Adipose tissue (tissue), 3 donors: ENCODE measurements around the gene USP26. TPM values are rescaled to one million over a fixed set of nuclear protein-coding genes. Genes with fewer than 3 reads are reported as not detected.
"Not testable (repeated sequence)": the region's sequence is repeated elsewhere in the genome, so short reads cannot be mapped to it uniquely, and the experiment has no call there.

ENCODE experiments used
- H3K27ac ChIP-seq: one replicate; pipeline ENCODE4 v1.5.1; 2013; ENCODE audit warnings: low read depth, low read length
- WGBS, 3 donors: extraction: QIAGEN DNeasy Blood & Tissue Kit; methylation state at CpG; one replicate each; pipeline ENCODE4 v1.1.7; 2013; 5-methylcytosine and 5-hydroxymethylcytosine counted together
- polyA plus RNA-seq, 3 donors: library from polyadenylated mRNA; stranded (reverse); fragments of 200-250 nt; gene quantifications; one replicate each; pipeline ENCODE4 v1.2.3, GENCODE V29; 2013
- donor health status: healthy with polysubstance abuse.
- donor health status: Bipolar disorder and iron deficiency.
- donor health status: healthy.

USP26 gene, protein sequence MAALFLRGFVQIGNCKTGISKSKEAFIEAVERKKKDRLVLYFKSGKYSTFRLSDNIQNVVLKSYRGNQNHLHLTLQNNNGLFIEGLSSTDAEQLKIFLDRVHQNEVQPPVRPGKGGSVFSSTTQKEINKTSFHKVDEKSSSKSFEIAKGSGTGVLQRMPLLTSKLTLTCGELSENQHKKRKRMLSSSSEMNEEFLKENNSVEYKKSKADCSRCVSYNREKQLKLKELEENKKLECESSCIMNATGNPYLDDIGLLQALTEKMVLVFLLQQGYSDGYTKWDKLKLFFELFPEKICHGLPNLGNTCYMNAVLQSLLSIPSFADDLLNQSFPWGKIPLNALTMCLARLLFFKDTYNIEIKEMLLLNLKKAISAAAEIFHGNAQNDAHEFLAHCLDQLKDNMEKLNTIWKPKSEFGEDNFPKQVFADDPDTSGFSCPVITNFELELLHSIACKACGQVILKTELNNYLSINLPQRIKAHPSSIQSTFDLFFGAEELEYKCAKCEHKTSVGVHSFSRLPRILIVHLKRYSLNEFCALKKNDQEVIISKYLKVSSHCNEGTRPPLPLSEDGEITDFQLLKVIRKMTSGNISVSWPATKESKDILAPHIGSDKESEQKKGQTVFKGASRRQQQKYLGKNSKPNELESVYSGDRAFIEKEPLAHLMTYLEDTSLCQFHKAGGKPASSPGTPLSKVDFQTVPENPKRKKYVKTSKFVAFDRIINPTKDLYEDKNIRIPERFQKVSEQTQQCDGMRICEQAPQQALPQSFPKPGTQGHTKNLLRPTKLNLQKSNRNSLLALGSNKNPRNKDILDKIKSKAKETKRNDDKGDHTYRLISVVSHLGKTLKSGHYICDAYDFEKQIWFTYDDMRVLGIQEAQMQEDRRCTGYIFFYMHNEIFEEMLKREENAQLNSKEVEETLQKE
- not detected for polyA plus RNA-seq

DNA sequence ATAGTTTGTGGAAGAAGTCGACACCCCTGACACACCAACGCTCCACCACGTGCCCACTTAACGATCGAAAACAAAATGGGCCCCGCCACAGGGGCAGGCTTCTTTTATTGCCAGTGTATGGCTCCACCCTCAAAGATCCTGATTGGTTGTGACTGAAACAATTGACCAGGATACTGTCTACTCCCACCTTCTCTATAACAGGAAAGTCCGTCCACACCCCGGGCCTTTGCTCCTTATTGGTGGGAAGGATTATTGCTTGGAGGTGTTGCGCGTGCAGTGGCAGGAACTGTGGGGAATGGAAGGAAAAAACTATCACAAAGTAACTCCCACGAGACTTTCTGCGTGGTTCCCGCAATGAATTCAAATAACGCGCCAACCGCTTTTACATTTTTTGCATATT lies at the start of gene USP26:
Gene USP26, minus strand, starts transcription at position 79 of the 400 bp plus-strand sequence. CDS start 68,889 bp downstream, outside the sequence.
- WGBS, 3 donors = 91 to 96% (median 95%) methylated on average over 16 of the region's 16 CpGs
- H3K27ac ChIP-seq = no peak within 1 kb of the TSS

DNA sequence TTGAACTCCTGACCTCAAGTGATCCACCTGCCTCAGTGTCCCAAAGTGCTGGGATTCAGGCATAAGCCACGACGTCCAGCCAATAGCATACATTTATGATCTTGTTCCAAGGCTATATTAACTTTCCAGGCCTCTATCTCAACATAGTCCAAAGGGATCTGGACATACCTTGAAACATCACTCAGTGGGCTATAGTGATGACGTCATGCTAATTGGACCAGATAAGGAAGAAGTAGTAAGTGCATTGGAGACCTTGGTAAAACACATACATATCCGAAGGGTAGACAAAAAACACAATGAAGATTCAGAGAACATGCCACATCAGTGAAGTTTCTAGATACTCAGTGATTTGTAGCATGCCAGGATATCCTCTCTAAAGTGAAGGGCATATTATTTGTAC lies 37.4 kb upstream of the USP26 start:
- WGBS, 3 donors = 74 to 85% (median 81%) methylated on average over 4 of the region's 4 CpGs

DNA sequence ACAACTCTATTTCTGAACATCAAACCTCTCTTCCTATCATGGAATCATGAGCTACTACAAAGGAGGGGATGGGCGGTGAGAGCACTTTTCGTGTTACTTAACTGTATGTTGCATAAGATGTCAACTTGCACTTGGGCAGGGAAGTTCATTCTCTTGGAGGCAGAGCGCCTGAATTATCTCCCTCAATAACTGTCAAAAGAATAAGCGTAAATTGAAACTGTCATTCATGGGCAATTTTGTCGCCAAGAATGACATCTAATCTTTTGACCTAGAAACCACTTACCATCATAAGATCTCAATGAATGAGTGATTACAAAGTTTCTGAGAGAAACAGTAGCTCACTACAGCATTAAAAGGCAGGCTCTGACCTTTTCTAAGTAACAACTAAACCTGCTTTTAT lies 23.5 kb upstream of the USP26 start:
- no peak overlapping the region for H3K27ac ChIP-seq
- 73 to 86% (median 86%) methylated on average over 5 of the region's 5 CpGs for WGBS, 3 donors

More for the DNA sequence above, 37.4 kb upstream of the USP26 start:
- no peak overlapping the region for H3K27ac ChIP-seq

DNA sequence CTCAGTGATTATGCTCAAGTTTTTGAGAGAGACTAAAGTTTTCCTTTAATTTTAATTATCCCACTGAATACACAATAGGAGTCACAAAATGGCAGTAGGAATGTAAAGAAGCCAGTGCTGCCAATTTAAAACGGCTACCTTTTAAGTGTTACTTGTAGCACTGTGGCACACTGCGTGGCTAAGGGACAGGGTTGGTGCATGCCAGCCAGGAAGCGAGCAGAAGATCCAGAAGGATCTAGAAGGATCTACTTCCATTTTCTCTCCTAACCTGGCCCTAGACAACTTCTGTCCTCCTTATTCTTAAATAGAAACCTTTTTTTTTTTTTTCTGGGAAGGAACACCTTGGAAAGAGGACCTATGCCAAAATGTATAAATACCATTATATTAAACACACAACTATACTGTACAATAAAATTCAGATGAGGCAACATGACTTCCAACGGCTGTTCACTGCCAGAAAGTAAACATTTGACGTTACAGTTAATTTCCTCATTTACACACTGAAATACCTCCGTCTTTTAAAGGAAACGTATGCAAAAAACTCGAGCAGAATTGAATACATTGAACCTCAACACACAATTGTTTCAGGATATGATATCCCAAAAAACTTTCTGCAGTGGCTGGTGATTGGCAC lies 2.7 kb downstream of the USP26 start:
- H3K27ac ChIP-seq = no peak overlapping the region
- WGBS, 3 donors = 62 to 77% (median 69%) methylated on average over 8 of the region's 8 CpGs

DNA sequence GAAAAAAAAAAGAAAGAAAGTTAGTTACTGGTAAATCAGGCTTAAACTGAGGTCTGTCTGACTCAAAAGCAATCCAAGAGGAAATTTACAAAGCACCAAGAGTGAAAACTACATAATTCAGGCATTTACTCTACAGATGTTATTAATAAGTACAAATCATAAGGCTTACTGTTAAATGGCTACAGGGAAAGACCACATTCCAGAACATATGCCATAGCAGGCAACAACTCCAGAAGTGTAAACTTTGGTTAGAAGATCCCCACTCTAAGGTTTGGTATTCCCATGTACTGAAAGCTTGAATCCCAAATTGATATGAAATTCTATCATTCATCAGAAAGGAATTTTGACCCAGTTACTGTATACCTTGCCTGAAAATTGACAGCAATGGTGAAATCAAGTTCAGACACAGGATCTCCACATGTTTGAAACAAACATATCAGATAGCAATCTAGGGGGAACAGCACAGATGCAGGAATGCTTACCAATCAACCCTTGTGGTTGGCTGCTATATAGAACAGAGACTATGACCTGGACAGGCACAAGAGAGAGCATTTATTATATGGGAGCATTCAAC lies 6.6 kb downstream of the USP26 start:
- H3K27ac ChIP-seq = no peak overlapping the region

DNA sequence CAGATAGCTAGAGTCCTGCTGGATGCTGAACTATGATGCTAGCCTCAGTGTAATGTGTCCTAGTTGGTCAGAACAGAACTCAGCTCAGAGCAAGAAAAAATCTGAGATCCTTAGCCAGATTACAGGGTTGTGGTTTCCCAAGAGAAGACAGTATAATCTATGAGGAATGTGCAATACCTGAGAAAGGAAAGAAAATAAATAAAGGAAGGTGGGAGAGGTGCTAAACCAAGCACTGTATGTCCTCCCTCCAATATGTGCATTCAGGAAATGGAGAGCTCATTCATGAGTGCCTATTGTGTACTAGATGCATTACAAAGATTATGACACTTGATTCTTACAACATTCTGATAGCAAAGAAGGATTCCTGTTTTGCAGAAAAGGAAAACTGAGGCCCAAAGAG lies 7.5 kb downstream of the USP26 start:
- H3K27ac ChIP-seq = no peak overlapping the region

DNA sequence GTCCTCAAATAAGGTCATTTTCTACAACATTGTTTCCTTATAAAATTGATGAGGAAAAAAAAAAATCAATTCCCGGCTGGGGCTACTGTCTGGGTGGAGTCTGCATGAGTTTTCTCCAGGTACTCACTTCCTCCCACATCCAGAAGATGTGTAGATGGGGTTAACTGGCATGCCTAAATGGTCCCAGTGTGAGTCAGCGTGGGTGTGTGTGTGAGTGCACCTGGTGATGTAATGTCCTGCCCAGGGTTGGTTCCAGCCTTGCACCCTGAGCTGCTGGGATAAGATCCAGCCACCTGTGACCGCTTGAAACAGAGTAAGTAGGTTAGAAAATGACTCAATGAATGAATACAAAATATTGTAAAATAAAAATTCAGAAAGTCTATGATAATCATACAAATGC lies 11.1 kb downstream of the USP26 start:
- no peak overlapping the region for H3K27ac ChIP-seq
- WGBS, 3 donors = 63 to 90% (median 69%) methylated on average over 3 of the region's 3 CpGs

DNA sequence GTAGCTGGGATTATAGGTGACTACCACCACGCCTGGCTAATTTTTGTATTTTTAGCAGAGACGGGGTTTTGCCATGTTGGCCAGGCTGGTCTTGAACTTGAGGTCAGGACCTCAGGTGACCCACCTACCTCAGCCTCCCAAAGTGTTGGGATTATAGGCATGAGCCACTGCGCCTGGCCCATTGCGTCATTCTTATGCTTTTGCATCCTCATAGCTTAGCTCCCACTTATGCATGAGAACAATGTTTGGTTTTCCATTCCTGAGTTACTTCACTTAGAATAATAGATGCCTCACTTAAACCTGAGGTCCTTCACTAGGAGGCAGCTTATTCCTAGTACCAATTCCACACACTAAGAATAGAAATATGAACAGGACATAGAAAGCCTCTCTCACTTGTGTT lies 11.9 kb downstream of the USP26 start:
- H3K27ac ChIP-seq = not testable (repeated sequence)
- 90 to 100% (median 95%) methylated on average over 4 of the region's 4 CpGs for WGBS, 3 donors

DNA sequence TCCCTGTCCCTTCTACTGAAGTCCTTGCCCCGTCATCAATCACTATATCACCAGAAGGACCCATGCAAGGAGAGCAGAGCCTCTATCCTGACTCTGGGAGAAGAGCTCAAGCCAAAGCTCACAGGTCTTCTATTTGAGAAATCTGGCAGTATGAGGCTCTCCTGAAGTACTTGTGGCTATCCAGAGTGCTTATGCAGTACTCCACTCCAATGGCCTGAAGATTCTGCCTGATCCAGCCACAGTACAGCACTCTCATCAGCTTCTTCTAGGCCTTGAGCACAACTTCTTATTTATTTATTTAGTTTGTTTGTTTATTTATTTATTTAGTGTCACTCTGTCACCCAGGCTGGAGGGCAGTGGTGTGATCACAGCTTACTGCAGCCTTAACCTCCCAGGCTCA lies 13.0 kb downstream of the USP26 start:
- 64 to 81% (median 78%) methylated on average over 1 of the region's 1 CpG for WGBS, 3 donors
- no peak overlapping the region for H3K27ac ChIP-seq

DNA sequence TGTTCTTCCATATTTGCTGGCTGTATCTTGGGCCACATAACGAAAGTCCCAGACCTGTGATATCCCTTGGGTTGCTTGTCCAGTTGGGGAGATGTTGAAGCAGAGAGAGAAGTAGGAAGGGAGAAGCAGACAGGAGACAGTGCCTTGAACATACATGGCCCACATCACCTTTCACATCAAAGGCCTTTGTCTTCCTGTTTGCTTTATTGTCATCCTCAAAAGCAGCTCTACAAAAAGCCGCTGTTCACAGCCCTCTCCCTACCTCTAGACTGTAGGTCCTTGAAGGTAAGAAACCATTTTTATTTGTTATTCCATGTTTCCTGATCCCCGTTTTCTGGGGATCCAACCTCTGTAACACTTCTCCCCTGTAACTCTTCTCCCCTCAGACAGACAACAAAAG lies 14.9 kb downstream of the USP26 start:
- WGBS, 3 donors = 61 to 98% (median 84%) methylated on average over 3 of the region's 3 CpGs
- no peak overlapping the region for H3K27ac ChIP-seq

DNA sequence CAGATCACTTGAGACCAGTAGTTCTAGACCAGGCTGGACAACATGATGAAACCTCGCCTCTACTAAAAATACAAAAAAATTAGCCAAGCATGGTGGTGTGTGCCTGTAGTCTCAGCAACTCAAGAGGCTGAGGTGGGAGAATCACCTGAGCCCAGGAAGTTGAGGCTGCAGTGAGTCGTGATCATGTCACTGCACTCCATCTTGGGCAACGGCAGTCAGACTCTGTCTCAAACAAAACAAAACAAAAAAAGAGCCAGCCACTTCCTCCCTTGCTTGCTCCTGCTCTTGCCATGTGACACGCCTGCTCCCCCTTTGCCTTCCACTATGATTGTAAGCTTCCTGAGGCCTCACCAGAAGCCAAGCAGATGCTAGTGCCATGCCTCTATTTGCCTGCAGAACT lies 19.1 kb downstream of the USP26 start:
- WGBS, 3 donors = 78 to 86% (median 84%) methylated on average over 3 to 4 of the region's 4 CpGs
- H3K27ac ChIP-seq = not testable (repeated sequence)

DNA sequence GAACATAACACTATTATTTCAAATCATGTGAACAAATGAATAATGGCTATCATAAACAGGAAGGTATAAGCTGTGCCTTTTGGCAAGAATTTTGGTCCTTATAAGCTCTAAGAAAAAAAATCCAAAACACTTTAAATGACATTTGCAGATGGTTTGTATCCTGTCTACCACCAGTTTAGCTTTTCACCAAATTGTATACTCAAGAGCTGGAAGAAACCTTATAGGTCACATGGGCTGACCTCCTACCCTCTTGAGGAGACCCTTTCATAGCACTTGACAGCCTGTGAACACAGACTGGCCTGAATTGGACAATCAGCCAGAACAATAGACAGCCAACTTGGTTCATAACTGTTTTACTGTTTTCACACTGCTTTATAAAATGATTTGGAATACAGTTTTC lies 24.3 kb downstream of the USP26 start:
- no peak overlapping the region for H3K27ac ChIP-seq

DNA sequence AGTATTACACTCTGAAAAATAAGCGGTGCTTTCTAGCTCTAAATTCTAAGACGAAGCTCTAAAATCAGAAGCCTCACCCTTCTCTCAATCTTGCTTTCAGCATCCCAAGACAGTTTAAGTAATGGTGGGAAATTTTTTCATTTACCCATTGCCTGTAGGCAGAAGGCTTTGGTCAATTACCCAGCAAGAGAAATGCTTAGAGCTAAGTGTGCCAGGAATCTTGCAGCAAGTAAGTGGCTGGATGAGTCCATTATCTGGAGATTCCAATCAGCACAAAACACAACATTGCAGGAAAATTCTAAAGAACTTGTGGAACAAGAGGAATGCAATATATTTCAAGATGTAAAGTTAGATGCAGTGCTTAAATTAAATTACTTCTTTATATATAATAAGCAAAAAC lies 28.4 kb downstream of the USP26 start:
- 72 to 98% (median 93%) methylated on average over 2 of the region's 2 CpGs for WGBS, 3 donors
- no peak overlapping the region for H3K27ac ChIP-seq

DNA sequence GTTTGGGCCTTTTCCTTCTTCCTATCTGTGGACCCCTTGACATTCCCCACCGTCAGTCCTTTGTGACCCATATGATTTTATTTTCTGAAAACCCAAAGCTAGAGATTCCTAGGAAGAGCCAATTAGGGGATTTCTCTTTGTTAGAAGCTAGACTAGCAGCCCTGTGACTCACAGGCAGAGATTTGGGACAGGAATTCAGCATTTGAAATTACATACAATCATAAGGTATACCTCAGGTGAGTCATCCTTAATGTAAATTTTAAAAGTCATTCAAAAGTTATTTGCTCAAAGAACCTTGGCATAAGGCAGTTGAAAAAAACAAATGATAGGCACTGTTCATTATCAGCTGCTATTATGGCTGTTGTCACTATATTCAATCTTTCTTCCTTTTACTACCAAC lies 40.6 kb downstream of the USP26 start:
- WGBS, 3 donors = 71 to 100% (median 80%) methylated on average over 1 of the region's 1 CpG

DNA sequence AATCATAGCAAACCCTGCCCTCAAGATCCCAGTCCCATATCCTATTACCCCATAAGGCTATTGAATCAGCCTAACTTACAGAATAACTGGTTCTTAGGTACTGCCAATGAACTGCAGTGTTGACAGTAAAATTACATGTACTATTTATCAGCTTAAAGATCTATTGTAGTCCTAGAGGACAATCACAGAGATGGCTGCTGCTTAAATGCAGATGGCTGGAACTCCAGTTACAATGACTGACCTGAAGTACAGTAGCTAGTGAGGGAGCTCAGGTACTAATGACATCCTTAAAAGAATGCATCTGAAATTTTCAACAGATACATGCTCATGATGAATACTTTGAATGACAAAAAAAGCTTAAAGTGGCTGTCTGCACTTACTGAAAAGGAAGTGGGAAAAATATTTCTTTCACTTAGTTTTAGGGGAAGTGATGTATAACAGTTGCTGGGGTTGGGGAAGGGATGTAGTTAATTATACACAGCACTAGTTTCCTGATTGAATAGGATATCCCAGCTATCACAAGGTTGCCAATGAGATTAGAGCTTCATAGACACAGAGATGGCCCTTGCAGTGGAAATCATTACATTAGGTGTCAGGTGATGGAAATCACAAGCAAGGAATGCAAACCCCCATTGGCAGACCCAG lies 42.0 kb downstream of the USP26 start:
- H3K27ac ChIP-seq = no peak overlapping the region

More for the DNA sequence above, 40.6 kb downstream of the USP26 start:
- H3K27ac ChIP-seq = no peak overlapping the region

DNA sequence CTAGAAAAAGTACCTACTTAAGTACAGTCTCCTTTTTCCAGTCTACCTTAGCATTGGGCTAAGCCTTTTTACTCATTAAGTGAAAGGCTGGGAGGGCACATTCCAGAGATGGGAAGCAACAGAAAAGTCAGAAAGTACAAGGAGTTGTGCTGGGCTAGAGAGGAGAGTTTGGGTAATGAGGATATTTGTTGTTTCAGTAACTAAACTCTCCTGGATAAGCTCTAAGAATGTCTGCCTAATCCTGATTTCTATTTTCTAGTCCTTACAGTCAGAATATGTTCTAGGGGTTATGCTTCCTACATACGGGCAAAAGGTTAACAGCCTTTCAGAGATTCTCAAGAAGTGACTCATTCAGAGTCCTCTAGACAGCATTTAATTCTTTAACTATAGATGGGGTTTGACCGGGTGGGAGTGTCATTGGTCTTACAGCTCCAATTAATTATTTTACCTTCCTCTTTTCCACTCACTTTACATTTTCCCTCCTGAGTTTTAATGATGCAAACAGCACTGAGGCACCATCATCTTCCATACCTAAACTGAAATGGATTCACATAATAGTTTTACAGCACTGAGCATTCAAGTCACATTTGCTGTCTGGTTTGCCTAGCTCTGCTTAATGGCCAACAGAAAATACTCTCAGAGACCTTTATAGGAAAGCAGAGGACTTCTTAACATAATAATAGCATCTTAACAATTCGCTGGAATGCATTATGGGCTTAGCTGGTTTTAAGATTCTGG lies 42.9 kb downstream of the USP26 start:
- 56 to 67% (median 67%) methylated on average over 3 of the region's 3 CpGs for WGBS, 3 donors
- no peak overlapping the region for H3K27ac ChIP-seq

DNA sequence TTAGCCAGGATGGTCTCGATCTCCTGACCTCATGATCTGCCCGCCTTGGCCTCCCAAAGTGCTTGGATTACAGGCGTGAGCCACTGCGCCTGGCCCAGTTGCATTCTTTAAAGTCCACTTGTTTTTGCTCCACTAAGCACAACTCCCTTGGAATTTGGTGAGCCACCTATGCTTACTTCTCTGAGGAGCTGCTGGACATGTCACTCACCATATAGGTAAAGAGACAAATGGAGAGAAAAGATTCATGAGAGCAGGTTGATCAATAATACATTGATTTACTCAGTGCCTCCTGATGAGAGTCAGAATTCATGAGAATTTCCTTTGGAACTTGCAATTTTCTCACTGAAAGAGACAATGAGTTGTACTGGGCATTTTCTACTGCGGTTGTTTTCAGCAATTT lies 48.2 kb downstream of the USP26 start:
- H3K27ac ChIP-seq = no peak overlapping the region
- 91 to 98% (median 95%) methylated on average over 4 to 5 of the region's 5 CpGs for WGBS, 3 donors

DNA sequence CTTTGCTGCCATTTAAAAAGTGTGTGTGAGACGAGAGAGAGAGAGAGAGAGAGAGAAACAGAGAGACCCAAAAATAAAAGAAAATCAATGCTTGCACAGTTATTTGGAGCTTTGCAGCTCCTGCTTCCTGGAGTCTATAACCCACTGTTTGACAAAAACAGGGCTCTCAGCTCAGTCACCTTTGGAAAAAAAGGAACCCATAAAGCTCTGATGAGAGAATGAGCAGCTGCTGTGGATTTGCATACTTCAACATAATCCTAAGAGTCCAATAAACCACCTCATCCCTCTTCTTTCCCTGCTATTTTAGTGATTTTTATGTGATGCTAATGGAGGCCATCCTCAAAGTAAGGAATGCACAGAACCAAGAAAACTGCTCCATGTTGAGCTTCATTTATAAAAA lies 50.3 kb downstream of the USP26 start:
- no peak overlapping the region for H3K27ac ChIP-seq
- 43 to 67% methylated on average over 1 of the region's 1 CpG; no CpG with 5 or more reads in 1 of the 3 donors for WGBS, 3 donors
